IPS-15b (cell line): ENCODE measurements around the gene NPC1L1.

ENCODE experiments used
- H3K27me3 ChIP-seq: one replicate; pipeline ENCODE4 v1.6.1; 2013; ENCODE audit warnings: low read length; ENCODE audit not compliant: control insufficient read depth, insufficient read depth
- H3K36me3 ChIP-seq: one replicate; pipeline ENCODE4 v1.6.1; 2013; ENCODE audit warnings: low read length; ENCODE audit not compliant: control insufficient read depth, insufficient read depth
- H3K4me1 ChIP-seq: one replicate; pipeline ENCODE4 v1.6.1; 2013; ENCODE audit warnings: mild to moderate bottlenecking, low read length; ENCODE audit not compliant: control insufficient read depth, insufficient read depth
- H3K4me3 ChIP-seq: one replicate; pipeline ENCODE4 v1.5.1; 2013; ENCODE audit warnings: low read depth, low read length
- H3K9ac ChIP-seq: one replicate; pipeline ENCODE4 v1.6.1; 2013; ENCODE audit warnings: low read depth, mild to moderate bottlenecking, low read length
- H3K9me3 ChIP-seq: one replicate; pipeline ENCODE4 v1.6.1; 2013; ENCODE audit warnings: mild to moderate bottlenecking, low read length; ENCODE audit not compliant: control insufficient read depth, insufficient read depth

The NPC1L1 gene

DNA sequence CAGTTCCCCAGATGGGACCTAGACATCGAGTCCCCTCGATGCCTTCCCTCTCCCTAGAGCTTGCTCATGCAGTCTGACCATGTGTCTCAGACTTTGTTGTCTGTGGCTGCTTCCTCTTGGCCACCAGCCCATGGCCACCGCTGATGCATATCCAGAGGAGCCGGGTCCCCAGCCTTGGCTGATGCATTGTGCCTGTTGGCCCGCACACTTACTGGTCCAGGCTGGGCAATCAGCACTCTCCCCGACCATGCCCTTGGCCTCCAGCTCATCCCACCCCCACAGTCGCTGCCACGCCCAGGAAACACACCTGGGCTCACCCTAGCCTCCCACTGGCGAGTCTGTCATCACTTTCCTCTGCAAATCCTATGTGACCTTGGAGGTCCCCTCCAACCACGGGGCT lies 10.1 kb downstream of the NPC1L1 start:
- no peaks in the 10 kb centered on the region for H3K9me3 ChIP-seq
- no peaks in the 10 kb centered on the region for H3K4me1 ChIP-seq
- H3K36me3 ChIP-seq: no peaks in the 10 kb centered on the region
- no peak overlapping the region for H3K4me3 ChIP-seq
- no peak overlapping the region for H3K9ac ChIP-seq
- no peaks in the 10 kb centered on the region for H3K27me3 ChIP-seq

DNA sequence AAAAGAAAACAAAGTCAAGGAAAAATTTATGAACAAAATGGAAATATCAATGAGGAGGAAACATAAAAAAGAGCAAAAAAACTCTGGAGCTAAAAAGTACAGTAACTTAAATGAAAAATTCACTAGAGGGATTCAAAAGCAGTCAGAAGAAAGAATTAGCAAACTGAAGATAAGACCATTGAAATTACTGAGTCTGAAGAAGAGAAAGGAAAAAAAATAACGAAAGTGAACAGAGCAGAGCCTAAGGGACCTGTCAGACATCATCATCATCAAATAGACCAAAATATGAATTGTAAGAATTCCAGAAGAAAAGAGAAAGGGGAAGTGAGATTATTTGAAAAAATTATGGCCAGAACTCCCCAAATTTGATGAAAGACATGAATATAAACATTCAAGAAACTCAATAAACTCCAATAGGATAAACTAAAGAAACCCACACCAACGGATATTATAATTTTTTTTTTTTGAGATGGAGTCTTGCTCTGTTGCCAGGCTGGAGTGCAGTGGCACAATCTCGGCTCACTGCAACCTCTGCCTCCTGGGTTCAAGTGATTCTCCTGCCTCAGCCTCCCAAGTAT lies 16.2 kb downstream of the NPC1L1 start:
- Histone ChIP-seq H3K9me3 (no peaks in the 10 kb centered on the region), H3K4me1 (no peaks in the 10 kb centered on the region), H3K4me3 (no peak overlapping the region), H3K36me3 (no peaks in the 10 kb centered on the region), H3K9ac (no peak overlapping the region), H3K27me3 (no peaks in the 10 kb centered on the region)

DNA sequence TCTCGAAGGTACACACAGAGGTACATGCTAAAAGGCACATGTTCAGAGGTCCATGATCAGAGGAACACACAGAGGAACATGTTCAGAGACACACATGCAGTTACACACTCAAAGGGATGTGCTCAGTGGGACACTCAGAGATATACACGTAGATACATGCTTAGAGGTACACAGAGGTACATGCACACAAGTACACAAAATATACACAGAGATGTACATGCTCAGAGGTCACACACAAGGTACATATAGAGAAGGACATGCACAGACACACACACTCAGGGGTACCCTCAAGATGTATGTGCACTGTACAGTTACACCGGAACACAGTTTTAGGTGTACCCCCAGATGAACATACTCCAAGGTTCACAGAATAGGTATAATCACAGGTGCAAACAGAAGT lies 18.8 kb downstream of the NPC1L1 start:
- Histone ChIP-seq H3K4me3 (no peak overlapping the region), H3K9me3 (no peaks in the 10 kb centered on the region), H3K27me3 (no peaks in the 10 kb centered on the region), H3K36me3 (no peaks in the 10 kb centered on the region), H3K4me1 (no peaks in the 10 kb centered on the region), H3K9ac (no peak overlapping the region)

DNA sequence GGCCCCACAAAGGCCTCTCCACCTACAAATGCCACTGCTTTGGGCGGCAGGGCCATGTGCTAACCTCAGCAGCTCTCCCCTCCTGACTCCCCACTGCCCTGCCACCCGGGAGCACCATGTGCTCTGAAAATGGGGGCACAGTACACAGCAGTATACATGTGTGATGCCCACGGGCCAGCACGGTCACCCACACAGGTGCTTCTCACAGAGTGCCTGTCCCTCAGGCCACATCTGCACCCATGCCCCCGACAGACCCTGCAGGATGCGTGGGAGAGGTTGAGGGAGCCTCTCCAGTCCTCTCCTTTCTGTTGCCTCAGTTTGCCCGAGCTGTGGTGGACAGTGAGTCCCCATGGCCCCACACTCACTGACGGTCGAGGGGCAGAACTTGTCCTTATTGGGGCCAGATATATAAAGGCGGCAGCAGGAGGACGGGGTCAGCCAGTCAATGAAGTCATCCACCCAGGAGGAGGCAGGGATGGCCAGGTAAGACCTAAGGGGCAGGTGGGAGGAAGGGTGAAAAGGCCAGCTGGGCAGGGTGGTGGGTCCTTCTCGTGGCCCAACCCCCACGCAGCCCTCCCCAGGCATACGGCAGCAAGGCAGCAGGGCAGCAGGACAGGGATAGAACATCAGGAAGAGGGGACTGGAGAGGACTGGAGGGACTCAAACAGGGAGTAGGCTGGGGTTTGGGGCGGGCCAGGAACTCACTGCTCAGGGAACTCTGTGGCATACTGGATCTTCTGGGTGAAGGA lies 19.6 kb downstream of the NPC1L1 start:
- no peak overlapping the region for H3K9ac ChIP-seq
- H3K36me3 ChIP-seq: no peaks in the 10 kb centered on the region
- H3K9me3 ChIP-seq: no peaks in the 10 kb centered on the region

DNA sequence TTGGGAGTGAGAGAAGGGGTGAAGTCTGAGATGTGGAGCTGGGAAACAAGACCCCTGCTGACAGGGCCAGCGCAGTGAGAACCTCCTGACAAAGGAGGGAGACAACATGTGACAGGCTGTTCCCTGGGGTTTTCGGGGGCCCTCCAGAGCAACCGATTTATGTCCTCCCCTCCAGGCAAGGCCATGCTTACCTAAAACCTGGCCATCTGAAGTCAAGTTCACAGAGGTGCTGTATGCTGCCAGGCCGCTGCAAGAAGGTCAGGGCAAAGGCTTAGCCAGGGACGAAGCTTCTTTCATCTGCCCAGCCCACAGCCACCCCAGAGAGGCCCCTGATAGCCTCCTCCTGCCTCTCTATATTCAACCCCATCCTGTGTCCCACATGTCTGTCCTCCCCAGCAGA lies 20.6 kb downstream of the NPC1L1 start:
- H3K4me1 ChIP-seq: no peaks in the 10 kb centered on the region
- no peaks in the 10 kb centered on the region for H3K36me3 ChIP-seq
- no peaks in the 10 kb centered on the region for H3K27me3 ChIP-seq
- H3K4me3 ChIP-seq: no peak overlapping the region
- H3K9me3 ChIP-seq: no peaks in the 10 kb centered on the region
- H3K9ac ChIP-seq: no peak overlapping the region

More for the DNA sequence above, 19.6 kb downstream of the NPC1L1 start:
- H3K4me1 ChIP-seq: no peaks in the 10 kb centered on the region
- no peaks in the 10 kb centered on the region for H3K27me3 ChIP-seq
- no peak overlapping the region for H3K4me3 ChIP-seq

DNA sequence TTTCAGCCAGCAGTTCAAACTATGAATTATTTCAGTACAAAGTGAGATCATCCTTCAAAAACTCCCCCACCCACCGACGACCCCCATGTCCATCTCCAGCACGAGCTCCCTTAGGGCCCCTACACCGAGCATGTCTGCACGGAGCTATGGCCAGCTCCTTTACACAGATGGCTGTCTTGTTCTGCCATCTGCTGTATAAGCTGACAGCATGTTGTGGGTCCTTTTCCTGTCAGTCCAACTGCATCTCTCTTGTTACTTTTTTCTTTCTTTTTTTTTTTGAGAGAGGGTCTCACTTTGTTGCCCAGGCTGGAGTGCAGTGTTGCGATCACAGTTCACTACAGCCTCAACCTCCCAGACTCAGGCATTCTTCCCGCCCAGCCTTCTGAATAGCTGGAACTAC lies 21.6 kb downstream of the NPC1L1 start:
- H3K4me1 ChIP-seq: no peaks in the 10 kb centered on the region
- no peak overlapping the region for H3K9ac ChIP-seq
- no peaks in the 10 kb centered on the region for H3K27me3 ChIP-seq
- no peaks in the 10 kb centered on the region for H3K36me3 ChIP-seq
- H3K4me3 ChIP-seq: no peak overlapping the region
- no peaks in the 10 kb centered on the region for H3K9me3 ChIP-seq

DNA sequence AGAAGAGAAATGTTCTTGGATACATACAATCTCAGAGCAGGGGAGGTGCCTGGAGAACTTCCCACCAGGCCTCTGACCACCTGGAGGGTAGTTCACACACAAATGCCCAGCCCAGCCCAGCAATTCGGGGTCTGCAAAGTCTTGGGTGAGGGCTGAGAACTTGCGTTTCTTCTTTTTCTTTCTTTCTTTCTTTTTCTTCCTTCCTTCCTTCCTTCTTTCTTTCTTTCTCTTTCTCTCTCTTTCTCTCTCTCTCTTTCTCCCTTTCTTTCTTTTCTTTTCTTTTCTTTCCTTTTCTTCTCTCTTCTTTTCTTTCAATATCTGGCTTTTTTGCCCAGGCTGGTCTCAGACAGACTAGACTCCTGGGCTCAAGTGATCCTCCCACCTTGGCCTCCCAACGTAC lies 22.4 kb downstream of the NPC1L1 start:
- Histone ChIP-seq H3K9me3 (no peaks in the 10 kb centered on the region), H3K9ac (no peak overlapping the region), H3K27me3 (no peaks in the 10 kb centered on the region), H3K36me3 (no peaks in the 10 kb centered on the region), H3K4me1 (no peaks in the 10 kb centered on the region), H3K4me3 (no peak overlapping the region)

DNA sequence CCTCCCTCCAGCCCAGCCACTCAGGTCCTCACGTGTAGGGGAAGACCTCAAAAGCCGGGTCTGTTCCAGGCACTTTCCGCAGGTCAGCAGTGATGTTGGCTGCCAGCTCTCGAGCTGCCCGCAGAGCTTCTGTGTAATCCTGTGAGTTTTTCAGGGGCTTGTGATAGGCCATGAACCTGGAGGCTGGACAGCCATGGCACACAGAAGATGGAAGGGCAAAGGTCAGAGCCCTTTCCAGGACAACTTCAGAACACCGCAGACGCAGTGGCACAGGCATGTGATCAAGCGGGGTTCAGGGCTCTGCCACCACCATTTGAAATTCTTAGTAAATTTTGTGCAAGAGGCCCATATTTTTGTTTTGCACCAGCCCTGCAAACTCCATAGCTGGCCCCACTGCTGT lies 24.0 kb downstream of the NPC1L1 start:
- H3K9me3 ChIP-seq: no peaks in the 10 kb centered on the region
- H3K36me3 ChIP-seq: no peaks in the 10 kb centered on the region
- H3K4me1 ChIP-seq: no peaks in the 10 kb centered on the region
- no peak overlapping the region for H3K4me3 ChIP-seq
- no peaks in the 10 kb centered on the region for H3K27me3 ChIP-seq
- H3K9ac ChIP-seq: no peak overlapping the region

DNA sequence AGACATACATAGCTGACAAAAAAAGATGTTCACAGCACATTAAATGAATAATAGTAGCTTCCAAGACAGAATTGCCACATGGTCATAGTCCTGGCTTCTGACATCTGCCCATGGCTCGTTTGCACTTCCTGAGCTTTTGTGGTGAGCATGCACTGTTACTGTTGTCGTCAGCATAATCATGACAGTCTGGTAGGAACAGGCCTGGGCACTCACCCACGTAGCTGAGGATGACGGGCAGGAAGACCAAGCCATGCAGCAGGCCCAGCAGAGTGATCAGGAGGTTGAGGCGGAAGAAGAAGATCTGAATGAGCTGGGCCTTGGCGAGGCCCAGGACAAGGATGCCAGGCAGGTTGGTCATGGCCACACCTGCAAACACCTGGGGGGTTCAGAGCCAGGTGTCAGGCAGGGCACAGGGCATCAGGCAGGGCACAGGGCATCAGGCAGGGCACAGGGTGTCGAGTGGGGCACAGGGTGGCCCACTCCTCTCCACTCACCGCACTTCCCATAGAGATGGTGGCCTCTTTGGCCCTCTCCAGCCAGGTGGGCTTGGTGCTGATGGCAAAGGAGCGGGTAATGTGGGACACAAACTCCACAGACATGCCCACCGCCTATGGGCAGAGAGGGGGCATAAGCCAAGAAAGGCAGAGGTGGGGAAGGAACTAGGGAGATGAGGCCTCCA lies 25.4 kb downstream of the NPC1L1 start:
- H3K9me3 ChIP-seq: no peaks in the 10 kb centered on the region
- no peaks in the 10 kb centered on the region for H3K36me3 ChIP-seq

DNA sequence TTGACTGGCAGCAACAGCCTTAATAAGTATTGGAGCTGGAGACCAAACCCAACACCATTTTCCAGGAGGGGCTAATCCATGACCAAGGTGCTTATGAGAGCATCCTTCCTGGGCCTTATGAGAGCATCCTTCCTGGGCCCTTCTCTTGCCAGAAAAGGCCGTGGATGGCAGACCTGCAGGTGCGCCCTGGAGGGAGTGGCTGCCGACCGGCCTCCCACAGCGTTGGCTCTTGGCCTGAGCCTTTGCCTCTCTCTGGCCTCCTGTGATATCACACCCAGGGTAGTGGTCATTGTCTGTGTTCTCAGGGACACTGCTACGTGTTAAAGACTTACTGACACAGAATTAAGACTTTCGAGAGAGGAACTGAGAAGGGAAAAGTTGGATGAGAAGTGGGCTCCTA lies 28.4 kb downstream of the NPC1L1 start:
- Histone ChIP-seq H3K9ac (no peak overlapping the region), H3K27me3 (no peaks in the 10 kb centered on the region), H3K4me3 (no peak overlapping the region)

More for the DNA sequence above, 25.4 kb downstream of the NPC1L1 start:
- H3K4me1 ChIP-seq: no peaks in the 10 kb centered on the region
- H3K4me3 ChIP-seq: no peak overlapping the region
- H3K27me3 ChIP-seq: no peaks in the 10 kb centered on the region
- no peak overlapping the region for H3K9ac ChIP-seq

DNA sequence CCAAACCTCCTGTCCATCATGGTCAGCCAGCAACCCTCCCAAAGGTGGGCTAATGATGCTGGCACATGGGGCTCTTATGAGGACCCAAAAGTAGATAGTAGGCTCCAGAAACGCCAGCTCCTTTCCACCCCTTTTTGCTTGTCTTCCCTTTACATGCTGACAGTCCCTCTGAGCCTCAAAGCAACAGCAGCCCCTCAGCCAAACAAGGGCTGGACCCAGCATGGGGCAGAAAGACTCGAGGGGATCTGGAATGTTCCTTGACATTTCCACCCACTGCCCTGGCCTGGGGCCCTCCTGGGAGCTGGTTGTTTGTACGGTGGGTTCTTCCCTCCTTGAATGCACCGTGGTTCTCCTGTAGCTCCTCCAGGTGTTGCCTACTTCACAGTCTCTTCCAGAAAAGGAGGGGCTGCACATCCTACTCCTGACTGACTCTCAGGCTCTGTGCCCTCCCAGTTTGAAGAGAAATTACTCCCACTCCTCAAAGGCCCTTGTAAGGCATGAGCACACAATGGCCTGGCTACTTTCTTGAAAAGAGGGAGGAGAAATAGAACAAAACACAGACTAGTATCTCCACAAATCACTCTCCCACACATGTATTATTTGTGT lies 29.2 kb downstream of the NPC1L1 start:
- Histone ChIP-seq H3K9ac (no peak overlapping the region), H3K27me3 (no peaks in the 10 kb centered on the region), H3K36me3 (no peaks in the 10 kb centered on the region), H3K9me3 (no peaks in the 10 kb centered on the region), H3K4me3 (no peak overlapping the region), H3K4me1 (no peaks in the 10 kb centered on the region)

More for the DNA sequence above, 28.4 kb downstream of the NPC1L1 start:
- Histone ChIP-seq H3K9me3 (no peaks in the 10 kb centered on the region), H3K36me3 (no peaks in the 10 kb centered on the region), H3K4me1 (no peaks in the 10 kb centered on the region)
